Measurements from ENCODE around the gene LRMDA.

Gene LRMDA

GRCh38 chr10:75672842-75673241, 241.4 kb downstream of the LRMDA start:
- Mint-ChIP-seq H3K9me3 (no peaks in the 10 kb centered on the region), H3K27me3 (ENCODE audit: low read depth) (peaks cover 4% of the 10 kb centered on the region), H3K4me3 (no peak overlapping the region), H3K27ac (peak overlapping the region; percentile 15 to 59 (median 50)), H3K36me3 (ENCODE audit: low read depth) (no peaks in the 10 kb centered on the region), H3K4me1 (peaks cover 49% of the 10 kb centered on the region)
- TF ChIP-seq CTCF (IDR thresholded peaks at IDR 0.05; ENCODE audit: unreplicated experiment in 3 of 3): no peak

DNA sequence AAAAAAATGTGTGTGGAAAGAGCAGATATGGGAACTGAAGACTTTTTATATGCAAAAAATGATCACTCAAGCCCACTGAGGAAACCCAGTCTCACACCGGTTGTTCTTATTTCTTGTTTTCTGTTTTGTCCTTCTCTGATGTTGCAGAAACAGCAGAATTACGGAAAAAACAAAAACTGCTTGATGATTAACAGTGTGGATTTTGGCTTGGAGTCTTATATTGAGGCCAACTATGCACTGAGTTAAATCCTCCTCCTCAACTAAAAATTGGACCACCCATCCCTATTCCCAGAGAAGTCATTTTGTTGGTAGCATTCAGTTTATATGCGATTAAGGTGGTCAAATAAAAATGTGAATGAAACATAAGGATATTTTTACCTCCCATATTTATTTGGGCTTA, 246.1 kb downstream of the LRMDA start:
- no peak for TF ChIP-seq CTCF (IDR thresholded peaks at IDR 0.05; ENCODE audit: unreplicated experiment in 3 of 3)
- Mint-ChIP-seq H3K36me3 (ENCODE audit: low read depth) (no peaks in the 10 kb centered on the region), H3K9me3 (no peaks in the 10 kb centered on the region), H3K4me3 (no peak overlapping the region), H3K27me3 (ENCODE audit: low read depth) (peaks cover 7% of the 10 kb centered on the region), H3K27ac (peak overlapping the region; percentile 51 to 80 (median 61)), H3K4me1 (peaks cover 55% of the 10 kb centered on the region)

DNA sequence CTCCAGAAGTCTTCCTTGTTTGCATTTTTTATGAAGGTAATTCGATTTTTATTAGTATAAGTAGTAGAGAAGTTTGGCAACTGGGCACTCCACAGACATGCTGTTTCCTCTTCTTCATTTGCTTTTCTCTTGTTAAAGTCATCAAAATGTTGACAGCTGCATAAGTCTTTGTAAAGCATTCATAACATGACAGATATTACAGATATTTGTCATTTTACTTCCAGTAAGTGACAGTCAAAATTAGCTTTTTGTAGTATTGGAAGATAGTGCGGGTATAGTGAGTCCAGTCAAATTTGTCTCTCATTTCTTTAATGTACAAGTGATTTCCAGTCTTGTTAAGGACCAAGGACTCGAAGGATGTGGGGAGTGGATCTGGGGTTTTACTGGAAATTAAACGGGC, 247.1 kb downstream of the LRMDA start:
- Mint-ChIP-seq H3K36me3 (ENCODE audit: low read depth) (no peaks in the 10 kb centered on the region), H3K9me3 (no peaks in the 10 kb centered on the region), H3K27ac (no peak overlapping the region), H3K4me1 (peaks cover 58% of the 10 kb centered on the region), H3K4me3 (no peak overlapping the region), H3K27me3 (ENCODE audit: low read depth) (peaks cover 11% of the 10 kb centered on the region)
- no peak for TF ChIP-seq CTCF (IDR thresholded peaks at IDR 0.05; ENCODE audit: unreplicated experiment in 3 of 3)

DNA sequence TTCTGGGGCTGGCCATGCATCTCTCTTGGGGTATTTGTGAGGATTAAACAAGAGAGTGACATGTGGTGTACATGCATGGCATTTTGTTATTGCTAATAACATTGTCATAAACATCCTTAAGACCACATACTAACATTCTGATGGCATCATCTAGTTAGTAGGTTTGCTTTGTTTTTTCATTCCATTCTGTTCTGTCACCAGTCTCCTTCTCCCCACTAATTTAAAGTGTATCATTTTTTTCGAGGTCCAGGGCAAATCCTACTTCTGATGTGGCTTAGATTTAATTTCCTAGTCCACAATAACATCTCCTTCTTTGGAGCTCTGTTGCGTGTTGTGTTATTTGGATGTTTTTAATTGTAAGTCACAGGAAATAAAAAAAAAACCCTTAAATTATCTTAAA, 248.1 kb downstream of the LRMDA start:
- H3K4me1 Mint-ChIP-seq: peaks cover 57% of the 10 kb centered on the region
- no peak for TF ChIP-seq CTCF (IDR thresholded peaks at IDR 0.05; ENCODE audit: unreplicated experiment in 3 of 3)
- H3K27me3 Mint-ChIP-seq (ENCODE audit: low read depth): peaks cover 11% of the 10 kb centered on the region
- no peak overlapping the region for H3K4me3 Mint-ChIP-seq
- no peaks in the 10 kb centered on the region for H3K36me3 Mint-ChIP-seq (ENCODE audit: low read depth)
- no peaks in the 10 kb centered on the region for H3K9me3 Mint-ChIP-seq
- H3K27ac Mint-ChIP-seq: no peak overlapping the region

- no peak for TF ChIP-seq CTCF (IDR thresholded peaks at IDR 0.05; ENCODE audit: unreplicated experiment in 3 of 3)
- peaks cover 42% of the 10 kb centered on the region for H3K4me1 Mint-ChIP-seq
- peaks cover 11% of the 10 kb centered on the region for H3K27me3 Mint-ChIP-seq (ENCODE audit: low read depth)
- H3K4me3 Mint-ChIP-seq: no peak overlapping the region
- peaks cover 8% of the 10 kb centered on the region for H3K9me3 Mint-ChIP-seq
- H3K27ac Mint-ChIP-seq: no peak overlapping the region
- peaks cover 7% of the 10 kb centered on the region for H3K36me3 Mint-ChIP-seq (ENCODE audit: low read depth)
Measured at GRCh38 chr10:75681334-75681733, 249.9 kb downstream of the LRMDA start.

- H3K27ac Mint-ChIP-seq: peak overlapping the region; percentile 38 to 90 (median 90)
- H3K36me3 Mint-ChIP-seq (ENCODE audit: low read depth): peaks cover 18% of the 10 kb centered on the region
- peaks cover 11% of the 10 kb centered on the region for H3K27me3 Mint-ChIP-seq (ENCODE audit: low read depth)
- TF ChIP-seq CTCF (IDR thresholded peaks at IDR 0.05; ENCODE audit: unreplicated experiment in 3 of 3): no peak
- H3K9me3 Mint-ChIP-seq: peaks cover 21% of the 10 kb centered on the region
- peak overlapping the region in 1 of 3 experiments; percentile 10 for H3K4me3 Mint-ChIP-seq
- peaks cover 30% of the 10 kb centered on the region for H3K4me1 Mint-ChIP-seq
Measured at GRCh38 chr10:75682649-75683557, 251.5 kb downstream of the LRMDA start.
